K562 (cell line): ENCODE results near the gene COL1A2. TPM values are rescaled to one million over a fixed set of nuclear protein-coding genes. Genes with fewer than 3 reads are reported as not detected.

Source experiments
- ATAC-seq: fragments of 200-7000 bp; cut with Tn5 transposase; 3 replicates; pipeline ENCODE4 v1.9.1; 2020; ENCODE audit warnings: moderate library complexity
- BruUV-seq: library from RNA; stranded (reverse); fragments of 400-500 nt; replicated peaks from 2 replicates; lab custom pipeline; 2021; lab: Mats Ljungman, UMichigan
- CTCF ChIA-PET: fragments of 300-600 bp; formaldehyde crosslinking; extraction: SDS; loops from one replicate; lab custom pipeline; 2021; ENCODE audit warnings: low intra/inter-chr PET ratio; lab: Yijun Ruan, JAX
- POLR2A ChIA-PET: fragments of 300-600, 350-650 bp; sonication (Branson Sonifier 250); formaldehyde crosslinking; extraction: SDS; loops from one replicate; lab custom pipeline; 2021; ENCODE audit warnings: antibody characterized with exemption, inconsistent platforms; lab: Yijun Ruan, JAX
- DNase-seq, 4 experiments: peaks; one replicate each; pipeline versions ENCODE4 v3.0.0 to v3.0.0-alpha.2; 2011 to 2018; ENCODE audit warnings: low spot score in 3 of 4, mixed read lengths in 3 of 4; ENCODE audit errors: extremely low read depth in 1 of 4
- FAIRE-seq: peaks from 2 replicates; lab custom pipeline; 2011; peaks lifted over from hg19 to GRCh38; lab: Jason Lieb, UNC
- H2AFZ ChIP-seq: 2 replicates; pipeline ENCODE4 v1.6.0; 2011; ENCODE audit warnings: low read depth, low read length, control low read depth, inconsistent platforms
- H3K27ac ChIP-seq: fragments of 200-600 bp; 3 replicates; pipeline ENCODE4 v1.8.0; 2011; ENCODE audit warnings: low read depth, mild to moderate bottlenecking, control low read depth, inconsistent platforms, low read length, moderate library complexity, mixed read lengths; ENCODE audit errors: extremely low read depth
- H3K27me3 ChIP-seq, 2 experiments: fragments of 300-600 bp in 1 of 2; 2 replicates in 1 of 2; 3 replicates in 1 of 2; pipeline versions ENCODE4 v1.6.0 to v1.8.0; 2011; ENCODE audit warnings: inconsistent platforms in 2 of 2, low read length in 2 of 2, mild to moderate bottlenecking in 1 of 2, mixed read lengths in 1 of 2, moderate library complexity in 1 of 2; ENCODE audit not compliant: control insufficient read depth in 2 of 2, insufficient read depth in 2 of 2
- H3K36me3 ChIP-seq: fragments of 300-600 bp; 3 replicates; pipeline ENCODE4 v1.8.0; 2011; ENCODE audit warnings: mild to moderate bottlenecking, low read length, inconsistent platforms; ENCODE audit not compliant: control insufficient read depth, insufficient read depth
- H3K4me1 ChIP-seq, 2 experiments: fragments of 200-600 bp in 1 of 2; replicated peaks in 1 of 2; 2 replicates in 1 of 2; 3 replicates in 1 of 2; pipeline versions ENCODE4 v1.5.1 to v1.8.0; 2011; ENCODE audit warnings: inconsistent platforms in 2 of 2, low read length in 2 of 2, mild to moderate bottlenecking in 1 of 2, mixed read lengths in 1 of 2, moderate library complexity in 1 of 2; ENCODE audit not compliant: control insufficient read depth in 2 of 2, insufficient read depth in 2 of 2
- H3K4me2 ChIP-seq: 2 replicates; pipeline ENCODE4 v1.6.1; 2011; ENCODE audit warnings: low read length, control low read depth, inconsistent platforms, mixed read lengths; ENCODE audit not compliant: insufficient read depth
- H3K4me3 ChIP-seq: fragments of 200-600 bp; sonication (generic), shearing (Covaris generic); 2 replicates; pipeline ENCODE4 v1.5.1; 2016; ENCODE audit warnings: control low read depth, inconsistent platforms
- H3K79me2 ChIP-seq: fragments of 200-600 bp; 3 replicates; pipeline ENCODE4 v1.8.0; 2011; ENCODE audit warnings: low read length, inconsistent platforms; ENCODE audit not compliant: control insufficient read depth, insufficient read depth
- H3K9ac ChIP-seq, 2 experiments: 2 replicates each; pipeline versions ENCODE4 v1.6.0 to v1.6.1; 2011; ENCODE audit warnings: low read depth in 2 of 2, low read length in 2 of 2, control low read depth in 1 of 2, inconsistent platforms in 1 of 2, mild to moderate bottlenecking in 1 of 2, mixed read lengths in 1 of 2; ENCODE audit not compliant: insufficient read depth in 1 of 2
- H3K9me1 ChIP-seq: one replicate; pipeline ENCODE4 v1.6.0; 2011; ENCODE audit warnings: inconsistent platforms, mild to moderate bottlenecking, low read length, moderate library complexity; ENCODE audit not compliant: control insufficient read depth, insufficient read depth
- H3K9me3 ChIP-seq: replicated peaks from 2 replicates; pipeline ENCODE4 v1.5.1; 2011; ENCODE audit warnings: low read depth, low read length, inconsistent platforms; ENCODE audit not compliant: control insufficient read depth, insufficient read depth
- H4K20me1 ChIP-seq: replicated peaks from 2 replicates; pipeline ENCODE4 v1.6.1; 2011; ENCODE audit warnings: low read length, inconsistent platforms, mixed read lengths; ENCODE audit not compliant: control insufficient read depth, insufficient read depth
- BRD4 ChIP-seq: fragments of 200-600 bp; sonication (generic); IDR thresholded peaks from 2 replicates; pipeline ENCODE4 v1.6.1; 2017; ENCODE audit warnings: inconsistent platforms
- C11orf30 ChIP-seq: fragments of 450-650 bp; IDR thresholded peaks from 2 replicates; pipeline ENCODE4 v1.6.1; 2016; ENCODE audit warnings: low read depth, mild to moderate bottlenecking
- CC2D1A ChIP-seq: fragments of 450-650 bp; IDR thresholded peaks from 2 replicates; pipeline ENCODE4 v1.6.1; 2017; ENCODE audit warnings: mild to moderate bottlenecking
- MED1 ChIP-seq: sonication (generic); formaldehyde crosslinking; IDR thresholded peaks from 2 replicates; pipeline ENCODE4 v1.8.1; 2023; ENCODE audit warnings: missing genetic modification reagents, borderline replicate concordance
- MTF1 ChIP-seq: fragments of 250-450 bp; sonication (Bioruptor Pico); IDR thresholded peaks from 2 replicates; pipeline ENCODE4 v1.9.0; 2021; ENCODE audit warnings: moderate library complexity, mild to moderate bottlenecking, inconsistent platforms, borderline replicate concordance
- NELFE ChIP-seq: IDR thresholded peaks from 2 replicates; pipeline ENCODE4 v1.6.1; 2011; ENCODE audit warnings: mild to moderate bottlenecking; ENCODE audit not compliant: insufficient read depth, insufficient read length
- RFX5 ChIP-seq: IDR thresholded peaks from 2 replicates; pipeline ENCODE4 v1.6.1; 2011; ENCODE audit warnings: low read depth, mild to moderate bottlenecking, improper control_type of control experiment, low read length
- ZNF143 ChIP-seq: sonication (generic); formaldehyde crosslinking; IDR thresholded peaks from 2 replicates; pipeline ENCODE4 v1.9.0; 2022; ENCODE audit warnings: mild to moderate bottlenecking, missing genetic modification reagents
- ZNF3 ChIP-seq: fragments of 250-450 bp; sonication (Bioruptor Pico); IDR thresholded peaks from 2 replicates; pipeline ENCODE4 v1.5.0; 2021; ENCODE audit warnings: mild to moderate bottlenecking, moderate library complexity
- ZNF707 ChIP-seq: fragments of 250-450 bp; sonication (Bioruptor Pico); conservative IDR thresholded peaks from 2 replicates; pipeline ENCODE4 v1.8.0; 2022; ENCODE audit warnings: inconsistent platforms, mild to moderate bottlenecking, moderate library complexity
- WGBS: fragments of 100-300 bp; shearing (Covaris generic); methylation state at CpG from one replicate; pipeline ENCODE4 v1.1.6; 2016; ENCODE audit warnings: low coverage, mixed read lengths; ENCODE audit not compliant: insufficient coverage; ENCODE audit errors: missing lambda C conversion rate; 5-methylcytosine and 5-hydroxymethylcytosine counted together
- in situ Hi-C: fragments of 300-500 bp; cut with MboI; formaldehyde crosslinking; loops from 4 replicates; pipeline ENCODE4 v1.15.0; 2018; ENCODE audit warnings: inconsistent platforms, mixed read lengths
- intact Hi-C: fragments of 100-400 bp; cut with micrococcal nuclease; formaldehyde crosslinking; loops from 2 replicates; pipeline ENCODE4 v1.14.2; 2022
- polyA plus RNA-seq, 8 experiments: library from polyadenylated mRNA; depleted of rRNA in 4 of 8; stranded (reverse) in 5 of 8; unstranded in 3 of 8; fragments of >200 nt; fragmentation: Nextera tagmentation in 2 of 8; fragmentation: Illumina TruSeq in 1 of 8; extraction: Ambion mirVana in 2 of 8; extraction: Trizol in 1 of 8; gene quantifications; 2 replicates each; pipeline versions ENCODE4 v1.2.1 to v1.2.3, GENCODE V29; 2011 to 2014; ENCODE audit warnings: inconsistent platforms in 1 of 8, missing spikeins in 1 of 8
- total RNA-seq, 7 experiments: library from RNA; depleted of rRNA in 6 of 7; stranded (reverse); fragments of >200 nt in 6 of 7; fragmentation: Illumina TruSeq in 2 of 7; extraction: Trizol in 2 of 7; gene quantifications; 2 replicates each; pipeline versions ENCODE4 v1.2.1 to v1.2.3, GENCODE V29; 2011 to 2021; ENCODE audit warnings: low replicate concordance in 1 of 7
- TF ChIP-seq, protein P1 (sequence below), 2 experiments: fragments of 250-450 bp in 1 of 2; fragments of 450-650 bp in 1 of 2; sonication (Bioruptor Pico) in 1 of 2; IDR thresholded peaks; 2 replicates each; pipeline versions ENCODE4 v1.6.1 to v1.8.0; 2016 to 2021; ENCODE audit warnings: mild to moderate bottlenecking in 2 of 2, moderate library complexity in 2 of 2, missing compliant biosample characterization in 1 of 2, missing genetic modification characterization in 1 of 2
- TF ChIP-seq, protein P2 (sequence below): fragments of 450-650 bp; IDR thresholded peaks from 2 replicates; pipeline ENCODE4 v1.6.1; 2018; ENCODE audit warnings: mild to moderate bottlenecking, low read depth; ENCODE audit not compliant: partially characterized antibody
- TF ChIP-seq, protein P3 (sequence below): fragments of 450-650 bp; formaldehyde crosslinking; conservative IDR thresholded peaks from 2 replicates; pipeline ENCODE4 v1.4.0; 2022; ENCODE audit warnings: mild to moderate bottlenecking, missing genetic modification characterization
- TF ChIP-seq, protein P4 (sequence below): sonication (generic); formaldehyde crosslinking; IDR thresholded peaks from 2 replicates; pipeline ENCODE4 v1.8.0; 2022; ENCODE audit warnings: mild to moderate bottlenecking, missing genetic modification reagents, borderline replicate concordance
- TF ChIP-seq, protein P5 (sequence below): fragments of 250-450 bp; sonication (Bioruptor Pico); IDR thresholded peaks from 2 replicates; pipeline ENCODE4 v1.8.0; 2021; ENCODE audit warnings: moderate library complexity, mild to moderate bottlenecking, inconsistent platforms

Gene COL1A2
- total and polyA plus RNA-seq, 9 of the 15 experiments (the other 6 are each of a cell fraction or from before 2014, with no cell fraction given): 0.94 to 11.6 (median 1.7) TPM

DNA sequence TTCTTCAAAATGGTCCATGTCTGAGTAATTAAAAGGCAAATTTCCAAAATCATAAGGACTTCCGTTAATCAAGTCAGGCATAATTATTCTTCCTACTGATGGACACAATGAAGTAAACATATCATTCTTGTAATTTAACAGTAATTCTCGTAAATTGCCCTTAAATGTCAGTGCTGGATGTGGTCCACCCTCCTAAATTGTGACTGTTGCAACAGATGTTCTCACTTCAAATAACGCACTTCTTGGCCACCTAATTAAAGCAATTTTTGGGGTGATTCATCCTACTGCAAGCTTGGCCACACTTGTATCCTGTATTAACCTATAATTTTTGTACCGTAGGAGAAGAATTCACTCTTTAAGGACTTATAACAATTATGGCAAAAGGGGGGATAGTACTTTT is 1.9 kb downstream of the COL1A2 start:
- Histone ChIP-seq H3K4me3 (no peak overlapping the region), H3K9me1 (no peaks in the 10 kb centered on the region), H3K4me2 (no peak overlapping the region; the same call in 1 of the 2 replicates), H3K4me1 (peaks cover 5 to 7% of the 10 kb centered on the region in 2 experiments; a peak in 4 of 5 replicates), H3K9me3 (no peaks in the 10 kb centered on the region), H3K27me3 (peaks cover 0 to 10% of the 10 kb centered on the region in 2 experiments; a peak in 1 of 5 replicates), H2AFZ (peak overlapping the region; percentile 88), H3K36me3 (no peaks in the 10 kb centered on the region), H4K20me1 (no peaks in the 10 kb centered on the region), H3K79me2 (no peaks in the 10 kb centered on the region), H3K27ac (no peak overlapping the region; the same call in 2 of the 3 replicates), H3K9ac (no peak overlapping the region)
- intact Hi-C loops: loop anchor here (5.0 to 10.0 kb wide), 4 partner anchors 59 to 1149 kb away; no protein-coding TSS in a partner anchor
- in situ Hi-C loops: loop anchor here (10.0 kb wide), 1 partner anchor 692 kb away; no protein-coding TSS in a partner anchor
- ChIA-PET CTCF (interaction anchor here (0.6 to 1.0 kb wide), 2 partner anchors 13 to 163 kb away, joined by 3 to 4 read pairs; no protein-coding TSS in a partner anchor), POLR2A (no interaction called here)
- no peak for FAIRE-seq
- 8% methylated on average over 4 of the region's 4 CpGs for WGBS
- no TSS peak for BruUV-seq
- no peak for ATAC-seq
- TF ChIP-seq MED1 (CRISPR knock-in tag) (no peak), RFX5 (no peak), ZNF3 (CRISPR knock-in tag) (no peak), CC2D1A (no peak), BRD4 (no peak), NELFE (no peak), MTF1 (CRISPR knock-in tag) (no peak), ZNF707 (CRISPR knock-in tag) (no peak), ZNF143 (CRISPR knock-in tag) (no peak), C11orf30 (no peak)
- TF ChIP-seq, protein P1, sequence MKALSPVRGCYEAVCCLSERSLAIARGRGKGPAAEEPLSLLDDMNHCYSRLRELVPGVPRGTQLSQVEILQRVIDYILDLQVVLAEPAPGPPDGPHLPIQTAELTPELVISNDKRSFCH (CRISPR knock-in tag; IDR thresholded peaks at IDR 0.05): no peak
- TF ChIP-seq, protein P1 (tag; IDR thresholded peaks at IDR 0.05): no peak
- TF ChIP-seq, protein P2, sequence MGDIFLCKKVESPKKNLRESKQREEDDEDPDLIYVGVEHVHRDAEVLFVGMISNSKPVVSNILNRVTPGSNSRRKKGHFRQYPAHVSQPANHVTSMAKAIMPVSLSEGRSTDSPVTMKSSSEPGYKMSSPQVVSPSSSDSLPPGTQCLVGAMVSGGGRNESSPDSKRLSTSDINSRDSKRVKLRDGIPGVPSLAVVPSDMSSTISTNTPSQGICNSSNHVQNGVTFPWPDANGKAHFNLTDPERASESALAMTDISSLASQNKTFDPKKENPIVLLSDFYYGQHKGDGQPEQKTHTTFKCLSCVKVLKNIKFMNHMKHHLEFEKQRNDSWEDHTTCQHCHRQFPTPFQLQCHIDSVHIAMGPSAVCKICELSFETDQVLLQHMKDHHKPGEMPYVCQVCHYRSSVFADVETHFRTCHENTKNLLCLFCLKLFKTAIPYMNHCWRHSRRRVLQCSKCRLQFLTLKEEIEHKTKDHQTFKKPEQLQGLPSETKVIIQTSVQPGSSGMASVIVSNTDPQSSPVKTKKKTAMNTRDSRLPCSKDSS: no peak
- TF ChIP-seq, protein P3, sequence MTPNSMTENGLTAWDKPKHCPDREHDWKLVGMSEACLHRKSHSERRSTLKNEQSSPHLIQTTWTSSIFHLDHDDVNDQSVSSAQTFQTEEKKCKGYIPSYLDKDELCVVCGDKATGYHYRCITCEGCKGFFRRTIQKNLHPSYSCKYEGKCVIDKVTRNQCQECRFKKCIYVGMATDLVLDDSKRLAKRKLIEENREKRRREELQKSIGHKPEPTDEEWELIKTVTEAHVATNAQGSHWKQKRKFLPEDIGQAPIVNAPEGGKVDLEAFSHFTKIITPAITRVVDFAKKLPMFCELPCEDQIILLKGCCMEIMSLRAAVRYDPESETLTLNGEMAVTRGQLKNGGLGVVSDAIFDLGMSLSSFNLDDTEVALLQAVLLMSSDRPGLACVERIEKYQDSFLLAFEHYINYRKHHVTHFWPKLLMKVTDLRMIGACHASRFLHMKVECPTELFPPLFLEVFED: no peak
- TF ChIP-seq, protein P4, sequence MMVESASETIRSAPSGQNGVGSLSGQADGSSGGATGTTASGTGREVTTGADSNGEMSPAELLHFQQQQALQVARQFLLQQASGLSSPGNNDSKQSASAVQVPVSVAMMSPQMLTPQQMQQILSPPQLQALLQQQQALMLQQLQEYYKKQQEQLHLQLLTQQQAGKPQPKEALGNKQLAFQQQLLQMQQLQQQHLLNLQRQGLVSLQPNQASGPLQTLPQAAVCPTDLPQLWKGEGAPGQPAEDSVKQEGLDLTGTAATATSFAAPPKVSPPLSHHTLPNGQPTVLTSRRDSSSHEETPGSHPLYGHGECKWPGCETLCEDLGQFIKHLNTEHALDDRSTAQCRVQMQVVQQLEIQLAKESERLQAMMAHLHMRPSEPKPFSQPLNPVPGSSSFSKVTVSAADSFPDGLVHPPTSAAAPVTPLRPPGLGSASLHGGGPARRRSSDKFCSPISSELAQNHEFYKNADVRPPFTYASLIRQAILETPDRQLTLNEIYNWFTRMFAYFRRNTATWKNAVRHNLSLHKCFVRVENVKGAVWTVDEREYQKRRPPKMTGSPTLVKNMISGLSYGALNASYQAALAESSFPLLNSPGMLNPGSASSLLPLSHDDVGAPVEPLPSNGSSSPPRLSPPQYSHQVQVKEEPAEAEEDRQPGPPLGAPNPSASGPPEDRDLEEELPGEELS (CRISPR knock-in tag): no peak
- TF ChIP-seq, protein P5, sequence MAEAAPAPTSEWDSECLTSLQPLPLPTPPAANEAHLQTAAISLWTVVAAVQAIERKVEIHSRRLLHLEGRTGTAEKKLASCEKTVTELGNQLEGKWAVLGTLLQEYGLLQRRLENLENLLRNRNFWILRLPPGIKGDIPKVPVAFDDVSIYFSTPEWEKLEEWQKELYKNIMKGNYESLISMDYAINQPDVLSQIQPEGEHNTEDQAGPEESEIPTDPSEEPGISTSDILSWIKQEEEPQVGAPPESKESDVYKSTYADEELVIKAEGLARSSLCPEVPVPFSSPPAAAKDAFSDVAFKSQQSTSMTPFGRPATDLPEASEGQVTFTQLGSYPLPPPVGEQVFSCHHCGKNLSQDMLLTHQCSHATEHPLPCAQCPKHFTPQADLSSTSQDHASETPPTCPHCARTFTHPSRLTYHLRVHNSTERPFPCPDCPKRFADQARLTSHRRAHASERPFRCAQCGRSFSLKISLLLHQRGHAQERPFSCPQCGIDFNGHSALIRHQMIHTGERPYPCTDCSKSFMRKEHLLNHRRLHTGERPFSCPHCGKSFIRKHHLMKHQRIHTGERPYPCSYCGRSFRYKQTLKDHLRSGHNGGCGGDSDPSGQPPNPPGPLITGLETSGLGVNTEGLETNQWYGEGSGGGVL (CRISPR knock-in tag): no peak
- DNase-seq: no peak
